PC-9 (cell line): ENCODE results near the gene SH3RF3. TPM values are rescaled to one million over a fixed set of nuclear protein-coding genes. Genes with fewer than 3 reads are reported as not detected.

ENCODE experiments used
- BruUV-seq: library from RNA; stranded (reverse); fragments of 400-500 nt; replicated peaks from 2 replicates; lab custom pipeline; 2021; lab: Mats Ljungman, UMichigan
- CTCF ChIA-PET: fragments of 300-600 bp; sonication (Branson Sonifier 250); formaldehyde crosslinking; loops from one replicate; lab custom pipeline; 2022; ENCODE audit warnings: antibody characterized with exemption; lab: Charles Lee
- POLR2A ChIA-PET: fragments of 300-600 bp; sonication (Branson Sonifier 250); formaldehyde crosslinking; loops from one replicate; lab custom pipeline; 2022; ENCODE audit warnings: antibody characterized with exemption; ENCODE audit not compliant: unreplicated experiment; lab: Charles Lee
- DNase-seq, 2 experiments: peaks; one replicate each; pipeline versions ENCODE4 v3.0.0 to v3.0.0-alpha.2; 2015 to 2022; ENCODE audit warnings: mixed read lengths in 1 of 2
- H2AFZ ChIP-seq: fragments of 200-600 bp; sonication (generic); 2 replicates; pipeline ENCODE4 v1.8.1; 2017; ENCODE audit warnings: antibody characterized with exemption
- H3F3A ChIP-seq: fragments of 200-600 bp; sonication (generic); 2 replicates; pipeline ENCODE4 v1.8.1; 2017; ENCODE audit warnings: antibody characterized with exemption, mild to moderate bottlenecking, low read depth; ENCODE audit not compliant: insufficient read depth
- H3K27ac ChIP-seq: fragments of 200-600 bp; sonication (generic); 2 replicates; pipeline ENCODE4 v1.6.1; 2016; ENCODE audit warnings: mixed run types
- H3K27me3 ChIP-seq: fragments of 200-600 bp; sonication (generic); 2 replicates; pipeline ENCODE4 v1.6.1; 2016; ENCODE audit warnings: low read depth, mixed run types; ENCODE audit not compliant: insufficient read depth
- H3K36me3 ChIP-seq: fragments of 200-600 bp; sonication (generic); 2 replicates; pipeline ENCODE4 v1.6.1; 2016; ENCODE audit warnings: low read depth, mixed run types
- H3K4me1 ChIP-seq: fragments of 200-600 bp; sonication (generic); replicated peaks from 2 replicates; pipeline ENCODE4 v1.6.1; 2016; ENCODE audit warnings: mixed run types; ENCODE audit not compliant: insufficient read depth
- H3K4me2 ChIP-seq: fragments of 200-600 bp; sonication (generic); 2 replicates; pipeline ENCODE4 v1.6.1; 2017; ENCODE audit warnings: mixed run types
- H3K4me3 ChIP-seq: fragments of 200-600 bp; sonication (generic); 2 replicates; pipeline ENCODE4 v1.6.1; 2016; ENCODE audit warnings: mixed run types
- H3K79me2 ChIP-seq: fragments of 200-600 bp; sonication (generic); 2 replicates; pipeline ENCODE4 v1.6.1; 2017; ENCODE audit warnings: low read depth, mixed run types
- H3K9me2 ChIP-seq: fragments of 200-600 bp; sonication (generic); 2 replicates; pipeline ENCODE4 v1.8.1; 2017; ENCODE audit warnings: mild to moderate bottlenecking; ENCODE audit not compliant: insufficient read depth
- H3K9me3 ChIP-seq: fragments of 200-600 bp; sonication (generic); 2 replicates; pipeline ENCODE4 v1.8.1; 2016; ENCODE audit warnings: low read depth; ENCODE audit not compliant: insufficient read depth
- H4K20me1 ChIP-seq: fragments of 200-600 bp; sonication (generic); 2 replicates; pipeline ENCODE4 v1.8.1; 2017; ENCODE audit not compliant: insufficient read depth
- EZH2 ChIP-seq: fragments of 200-600 bp; sonication (generic); IDR thresholded peaks from 2 replicates; pipeline ENCODE4 v1.8.0; 2017; ENCODE audit warnings: antibody characterized with exemption, low read depth
- intact Hi-C: fragments of 100-400 bp; cut with micrococcal nuclease; formaldehyde crosslinking; loops from one replicate; pipeline ENCODE4 v1.10.0; 2022; ENCODE audit not compliant: unreplicated experiment
- total RNA-seq: library from RNA; stranded (reverse); gene quantifications from 2 replicates; pipeline ENCODE4 v1.2.3, GENCODE V29; 2021
- TF ChIP-seq, protein P1 (sequence below): fragments of 200-600 bp; sonication (generic); conservative IDR thresholded peaks from 2 replicates; pipeline ENCODE4 v1.6.1; 2017; ENCODE audit warnings: mixed run types, antibody characterized with exemption, mild to moderate bottlenecking, moderate library complexity

Gene SH3RF3
- total RNA-seq, 1 experiment from 2014 or later: 6.1 TPM

DNA sequence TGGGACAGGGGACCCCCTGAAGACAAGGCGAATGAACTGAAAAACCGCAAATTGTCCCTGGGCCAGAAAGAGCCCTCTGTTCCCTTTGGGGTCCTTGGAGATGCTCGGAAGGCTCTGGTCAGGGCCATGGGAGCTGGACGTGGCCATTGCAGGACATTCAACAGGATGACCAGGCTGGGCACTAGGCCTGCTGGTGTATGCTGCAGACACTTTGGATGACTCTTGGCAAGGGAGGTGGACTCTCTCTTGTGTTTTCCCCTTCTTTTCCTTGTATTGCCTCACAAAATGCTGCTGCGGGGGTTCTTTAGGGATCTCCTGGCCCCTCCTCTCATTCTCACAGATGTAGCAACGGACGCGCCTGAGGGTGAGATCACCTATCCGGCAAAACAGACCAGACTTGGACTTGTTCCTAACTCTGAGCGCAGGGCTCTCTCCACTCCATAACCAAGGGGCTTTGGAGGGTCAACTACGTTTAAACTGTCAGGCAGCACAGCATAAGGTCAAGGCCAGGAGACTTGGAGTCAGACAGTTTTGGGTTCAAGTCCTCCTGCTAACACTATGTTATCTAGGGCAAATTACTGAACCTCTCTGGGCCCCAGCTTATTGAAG lies 41.8 kb upstream of the SH3RF3 start:
- DNase-seq: no peak
- ChIA-PET POLR2A (no interaction called here), CTCF (no interaction called here)
- no peak overlapping the region for H3K4me3 ChIP-seq
- H4K20me1 ChIP-seq: no peaks in the 10 kb centered on the region
- intact Hi-C loops: no loop called here
- peaks cover 9% of the 10 kb centered on the region for H3K27me3 ChIP-seq
- H3K4me1 ChIP-seq: no peaks in the 10 kb centered on the region
- H3F3A ChIP-seq: no peaks in the 10 kb centered on the region
- H3K79me2 ChIP-seq: no peaks in the 10 kb centered on the region
- no peaks in the 10 kb centered on the region for H3K36me3 ChIP-seq
- no peaks in the 10 kb centered on the region for H3K9me2 ChIP-seq
- H3K27ac ChIP-seq: no peak overlapping the region
- no peak overlapping the region for H3K4me2 ChIP-seq
- no peak overlapping the region for H2AFZ ChIP-seq
- TF ChIP-seq EZH2: no peak
- TF ChIP-seq, protein P1, sequence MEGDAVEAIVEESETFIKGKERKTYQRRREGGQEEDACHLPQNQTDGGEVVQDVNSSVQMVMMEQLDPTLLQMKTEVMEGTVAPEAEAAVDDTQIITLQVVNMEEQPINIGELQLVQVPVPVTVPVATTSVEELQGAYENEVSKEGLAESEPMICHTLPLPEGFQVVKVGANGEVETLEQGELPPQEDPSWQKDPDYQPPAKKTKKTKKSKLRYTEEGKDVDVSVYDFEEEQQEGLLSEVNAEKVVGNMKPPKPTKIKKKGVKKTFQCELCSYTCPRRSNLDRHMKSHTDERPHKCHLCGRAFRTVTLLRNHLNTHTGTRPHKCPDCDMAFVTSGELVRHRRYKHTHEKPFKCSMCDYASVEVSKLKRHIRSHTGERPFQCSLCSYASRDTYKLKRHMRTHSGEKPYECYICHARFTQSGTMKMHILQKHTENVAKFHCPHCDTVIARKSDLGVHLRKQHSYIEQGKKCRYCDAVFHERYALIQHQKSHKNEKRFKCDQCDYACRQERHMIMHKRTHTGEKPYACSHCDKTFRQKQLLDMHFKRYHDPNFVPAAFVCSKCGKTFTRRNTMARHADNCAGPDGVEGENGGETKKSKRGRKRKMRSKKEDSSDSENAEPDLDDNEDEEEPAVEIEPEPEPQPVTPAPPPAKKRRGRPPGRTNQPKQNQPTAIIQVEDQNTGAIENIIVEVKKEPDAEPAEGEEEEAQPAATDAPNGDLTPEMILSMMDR: no peak
- BruUV-seq: no TSS peak
- no peaks in the 10 kb centered on the region for H3K9me3 ChIP-seq

GRCh38 chr2:109089602-109090300 lies 39.3 kb upstream of the SH3RF3 start:
- TF ChIP-seq, protein P1: no peak
- no peak for TF ChIP-seq EZH2
- BruUV-seq: no TSS peak
- Histone ChIP-seq H3K27me3 (no peaks in the 10 kb centered on the region), H3K9me3 (no peaks in the 10 kb centered on the region), H3F3A (no peaks in the 10 kb centered on the region), H2AFZ (no peak overlapping the region), H3K27ac (no peak overlapping the region), H3K9me2 (no peaks in the 10 kb centered on the region; the same call in 1 of the 2 replicates), H3K79me2 (no peaks in the 10 kb centered on the region), H3K4me2 (no peak overlapping the region), H4K20me1 (no peaks in the 10 kb centered on the region), H3K36me3 (no peaks in the 10 kb centered on the region), H3K4me3 (no peak overlapping the region), H3K4me1 (no peaks in the 10 kb centered on the region)
- POLR2A ChIA-PET: no interaction called here
- intact Hi-C loops: no loop called here
- CTCF ChIA-PET: no interaction called here
- no peak for DNase-seq

- H3K9me3 ChIP-seq: no peaks in the 10 kb centered on the region
Measured at GRCh38 chr2:109091526-109091925, 37.5 kb upstream of the SH3RF3 start.

More at GRCh38 chr2:109091526-109091925, 37.5 kb upstream of the SH3RF3 start:
- no peaks in the 10 kb centered on the region; the same call in 1 of the 2 replicates for H3K9me2 ChIP-seq
- H3K27ac ChIP-seq: no peak overlapping the region
- BruUV-seq: no TSS peak
- no peaks in the 10 kb centered on the region for H3K79me2 ChIP-seq
- intact Hi-C loops: no loop called here
- no peak for TF ChIP-seq EZH2
- TF ChIP-seq, protein P1: no peak
- no peaks in the 10 kb centered on the region for H3K4me1 ChIP-seq
- H3K4me3 ChIP-seq: no peak overlapping the region
- H3F3A ChIP-seq: no peaks in the 10 kb centered on the region
- H4K20me1 ChIP-seq: no peaks in the 10 kb centered on the region
- H3K27me3 ChIP-seq: no peaks in the 10 kb centered on the region
- no peak overlapping the region for H3K4me2 ChIP-seq
- H3K36me3 ChIP-seq: no peaks in the 10 kb centered on the region
- H2AFZ ChIP-seq: no peak overlapping the region
- CTCF ChIA-PET: no interaction called here
- no peak for DNase-seq
- POLR2A ChIA-PET: no interaction called here
